ENCODE results near the gene CCDC159.

The CCDC159 gene

DNA sequence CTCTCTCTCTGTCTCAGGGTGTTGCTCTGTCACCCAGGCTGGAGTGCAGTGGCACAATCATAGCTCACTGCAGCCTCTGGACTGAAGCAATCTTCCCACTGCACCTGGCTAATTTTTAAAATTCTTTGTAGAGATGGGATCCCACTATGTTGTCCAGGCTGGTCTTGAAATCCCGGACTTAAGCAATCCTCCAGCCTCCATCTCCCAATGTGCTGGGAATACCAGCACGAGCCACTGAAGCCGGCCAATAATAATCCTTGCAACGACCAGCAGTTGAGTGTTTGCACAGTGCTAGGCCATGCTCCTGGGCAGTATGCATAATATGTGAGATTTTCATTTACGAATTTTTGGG, 38.4 kb downstream of the CCDC159 start:
- no peaks in the 10 kb centered on the region for H3K9me2 ChIP-seq (replicated peaks; ENCODE audit: control insufficient read depth, low read length)
- no peaks in the 10 kb centered on the region for H4K20me1 ChIP-seq (ENCODE audit: control insufficient read depth, insufficient read depth, low read depth, low read length)
- no peak overlapping the region for H3K4me2 ChIP-seq (ENCODE audit: low read length)
- H3F3A ChIP-seq (ENCODE audit: control insufficient read depth, insufficient read depth) = 0 out of 2 replicates have a peak, but pooled peaks cover 4% of the 10 kb centered on the region
- no peak for TF ChIP-seq EZH2phosphoT487 (IDR thresholded peaks at IDR 0.05; ENCODE audit: borderline replicate concordance, low read length)
- TF ChIP-seq, protein P1, sequence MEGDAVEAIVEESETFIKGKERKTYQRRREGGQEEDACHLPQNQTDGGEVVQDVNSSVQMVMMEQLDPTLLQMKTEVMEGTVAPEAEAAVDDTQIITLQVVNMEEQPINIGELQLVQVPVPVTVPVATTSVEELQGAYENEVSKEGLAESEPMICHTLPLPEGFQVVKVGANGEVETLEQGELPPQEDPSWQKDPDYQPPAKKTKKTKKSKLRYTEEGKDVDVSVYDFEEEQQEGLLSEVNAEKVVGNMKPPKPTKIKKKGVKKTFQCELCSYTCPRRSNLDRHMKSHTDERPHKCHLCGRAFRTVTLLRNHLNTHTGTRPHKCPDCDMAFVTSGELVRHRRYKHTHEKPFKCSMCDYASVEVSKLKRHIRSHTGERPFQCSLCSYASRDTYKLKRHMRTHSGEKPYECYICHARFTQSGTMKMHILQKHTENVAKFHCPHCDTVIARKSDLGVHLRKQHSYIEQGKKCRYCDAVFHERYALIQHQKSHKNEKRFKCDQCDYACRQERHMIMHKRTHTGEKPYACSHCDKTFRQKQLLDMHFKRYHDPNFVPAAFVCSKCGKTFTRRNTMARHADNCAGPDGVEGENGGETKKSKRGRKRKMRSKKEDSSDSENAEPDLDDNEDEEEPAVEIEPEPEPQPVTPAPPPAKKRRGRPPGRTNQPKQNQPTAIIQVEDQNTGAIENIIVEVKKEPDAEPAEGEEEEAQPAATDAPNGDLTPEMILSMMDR (IDR thresholded peaks at IDR 0.05; ENCODE audit: low read depth, low read length, poor library complexity, severe bottlenecking) = no peak
- 0 out of 2 replicates have a peak, but pooled peaks cover 5% of the 10 kb centered on the region for H3K36me3 ChIP-seq (ENCODE audit: control insufficient read depth, low read length)
- peaks cover 6% of the 10 kb centered on the region; the same call in 1 of the 2 replicates for H3K27me3 ChIP-seq (ENCODE audit: control insufficient read depth, low read length)
- H3K79me2 ChIP-seq (ENCODE audit: control insufficient read depth, low read length) = peaks cover 9% of the 10 kb centered on the region
- H3K4me3 ChIP-seq (ENCODE audit: low read length) = no peak overlapping the region
- H3K27ac ChIP-seq (ENCODE audit: low read depth, low read length) = no peak overlapping the region
- H3K4me1 ChIP-seq (ENCODE audit: control insufficient read depth, low read length) = peaks cover 50% of the 10 kb centered on the region
- H3K9me3 ChIP-seq (ENCODE audit: control insufficient read depth, insufficient read depth, low read length) = no peaks in the 10 kb centered on the region

DNA sequence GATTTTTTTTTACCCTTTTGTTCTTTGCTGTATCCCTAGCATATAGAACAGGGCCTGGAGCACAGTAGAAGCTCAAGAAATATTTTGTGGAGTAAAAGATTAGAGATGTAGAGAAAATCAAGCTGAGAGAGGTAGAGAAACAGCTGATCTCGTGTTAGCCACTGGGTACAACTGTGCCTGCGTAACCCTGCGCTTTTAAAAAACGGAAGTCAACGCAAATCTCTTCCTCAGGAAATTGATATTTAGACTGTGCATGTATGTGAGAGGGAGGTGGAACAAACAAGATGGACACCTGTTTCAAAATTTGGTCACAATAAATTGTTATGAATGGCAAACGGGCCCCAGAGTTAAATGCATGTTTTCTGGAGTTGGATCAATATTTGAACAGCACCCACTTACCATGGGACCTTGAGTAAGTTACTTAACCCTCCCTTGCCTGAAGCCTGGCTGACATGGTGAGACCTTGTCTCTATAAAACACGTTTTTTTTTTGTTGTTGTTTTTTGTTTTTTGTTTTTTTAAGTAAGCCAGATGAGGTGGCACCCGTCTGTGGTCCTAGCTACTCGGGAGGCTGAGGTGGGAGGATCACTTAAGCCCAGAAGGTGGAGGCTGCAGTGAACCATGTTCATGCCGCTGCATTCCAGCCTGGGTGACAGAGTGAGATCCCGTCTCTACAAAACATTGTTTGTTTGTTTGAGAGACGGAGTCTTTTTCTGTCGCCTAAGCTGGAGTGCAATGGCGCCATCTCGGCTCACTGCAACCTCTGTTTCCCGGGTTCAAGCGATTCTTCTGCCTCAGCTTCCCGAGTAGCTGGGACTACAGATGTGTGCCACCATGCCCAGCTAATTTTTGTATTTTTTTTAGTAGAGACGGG, 41.1 kb downstream of the CCDC159 start:
- H3K79me2 ChIP-seq (ENCODE audit: control insufficient read depth, low read length) = no peaks in the 10 kb centered on the region
- H3F3A ChIP-seq (ENCODE audit: control insufficient read depth, insufficient read depth) = no peaks in the 10 kb centered on the region
- TF ChIP-seq, protein P1 (IDR thresholded peaks at IDR 0.05; ENCODE audit: low read depth, low read length, poor library complexity, severe bottlenecking) = no peak
- no peak for TF ChIP-seq EZH2phosphoT487 (IDR thresholded peaks at IDR 0.05; ENCODE audit: borderline replicate concordance, low read length)
- H3K9me2 ChIP-seq (replicated peaks; ENCODE audit: control insufficient read depth, low read length) = no peaks in the 10 kb centered on the region
- H3K27ac ChIP-seq (ENCODE audit: low read depth, low read length) = peak overlapping the region; percentile 57
- peak overlapping the region; percentile 74 for H3K4me2 ChIP-seq (ENCODE audit: low read length)
- H3K4me1 ChIP-seq (ENCODE audit: control insufficient read depth, low read length) = peaks cover 39% of the 10 kb centered on the region
- no peaks in the 10 kb centered on the region for H4K20me1 ChIP-seq (ENCODE audit: control insufficient read depth, insufficient read depth, low read depth, low read length)
- peaks cover 3% of the 10 kb centered on the region; the same call in 1 of the 2 replicates for H3K9me3 ChIP-seq (ENCODE audit: control insufficient read depth, insufficient read depth, low read length)
- no peaks in the 10 kb centered on the region for H3K36me3 ChIP-seq (ENCODE audit: control insufficient read depth, low read length)
- peak overlapping the region; percentile 61 for H3K4me3 ChIP-seq (ENCODE audit: low read length)
- peaks cover 6% of the 10 kb centered on the region; the same call in 1 of the 2 replicates for H3K27me3 ChIP-seq (ENCODE audit: control insufficient read depth, low read length)

DNA sequence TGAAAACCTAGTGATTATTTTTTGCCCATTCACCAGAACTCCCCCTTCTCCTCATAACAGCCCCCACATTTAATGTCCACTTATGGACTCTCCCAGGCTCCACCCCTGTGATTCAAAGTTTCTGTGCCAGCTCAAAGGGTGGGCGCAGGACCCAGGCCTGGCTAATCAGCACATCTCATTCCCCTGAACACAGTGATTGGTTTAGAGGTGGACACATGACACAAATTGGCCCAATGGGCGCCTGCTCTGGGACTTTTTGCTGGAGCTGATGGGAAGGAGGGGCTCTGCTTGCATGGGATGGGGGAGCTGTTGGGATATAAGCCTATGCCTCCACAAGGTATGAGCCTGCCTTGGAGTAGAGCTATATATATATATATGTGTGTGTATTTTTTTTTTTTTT, 44.0 kb downstream of the CCDC159 start:
- Histone ChIP-seq H3K9me3 (ENCODE audit: control insufficient read depth, insufficient read depth, low read length) (peaks cover 3% of the 10 kb centered on the region; the same call in 1 of the 2 replicates), H3K4me2 (ENCODE audit: low read length) (no peak overlapping the region), H3K4me1 (ENCODE audit: control insufficient read depth, low read length) (peaks cover 19% of the 10 kb centered on the region), H3K27me3 (ENCODE audit: control insufficient read depth, low read length) (no peaks in the 10 kb centered on the region; the same call in 1 of the 2 replicates), H3K9me2 (replicated peaks; ENCODE audit: control insufficient read depth, low read length) (no peaks in the 10 kb centered on the region), H3K4me3 (ENCODE audit: low read length) (no peak overlapping the region), H3K27ac (ENCODE audit: low read depth, low read length) (no peak overlapping the region), H3K79me2 (ENCODE audit: control insufficient read depth, low read length) (no peaks in the 10 kb centered on the region), H4K20me1 (ENCODE audit: control insufficient read depth, insufficient read depth, low read depth, low read length) (no peaks in the 10 kb centered on the region), H3F3A (ENCODE audit: control insufficient read depth, insufficient read depth) (no peaks in the 10 kb centered on the region), H3K36me3 (ENCODE audit: control insufficient read depth, low read length) (no peaks in the 10 kb centered on the region)
- TF ChIP-seq, protein P1 (IDR thresholded peaks at IDR 0.05; ENCODE audit: low read depth, low read length, poor library complexity, severe bottlenecking) = no peak
- no peak for TF ChIP-seq EZH2phosphoT487 (IDR thresholded peaks at IDR 0.05; ENCODE audit: borderline replicate concordance, low read length)
